Measurements from ENCODE around the gene ABLIM1. TPM values are rescaled to one million over a fixed set of nuclear protein-coding genes. Genes with fewer than 3 reads are reported as not detected.

The ABLIM1 gene
- total RNA-seq, 1 donor from 2014 or later: 35.8 TPM

DNA sequence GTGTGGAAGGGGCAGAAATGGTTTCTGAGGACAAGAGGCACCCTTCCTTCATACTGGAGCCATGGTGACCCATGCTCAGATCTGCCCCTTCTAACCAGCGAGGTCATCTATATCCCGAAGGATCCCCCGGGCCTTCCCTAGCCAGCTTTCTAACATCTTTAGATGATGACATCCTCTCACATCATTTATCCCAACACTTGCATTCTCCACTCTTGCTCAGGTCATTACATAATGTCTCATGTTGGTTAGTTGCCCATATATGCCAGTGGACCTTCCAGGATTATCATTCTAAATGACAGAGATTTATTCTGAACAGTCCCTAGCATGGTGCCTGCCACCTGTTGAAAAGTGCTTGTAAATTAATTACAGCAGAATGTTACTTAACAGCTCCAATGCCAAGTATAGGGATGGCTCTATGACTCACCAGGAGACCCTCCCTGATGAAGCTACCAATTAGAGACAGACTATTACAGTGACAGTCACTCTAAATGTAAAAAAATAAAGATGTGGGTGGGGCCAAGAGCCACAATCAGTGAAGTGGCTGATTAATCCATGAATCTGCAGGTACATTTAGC, 22.6 kb upstream of the ABLIM1 start:
- no peak overlapping the region for H3K27ac Mint-ChIP-seq (ENCODE audit: unreplicated experiment)

DNA sequence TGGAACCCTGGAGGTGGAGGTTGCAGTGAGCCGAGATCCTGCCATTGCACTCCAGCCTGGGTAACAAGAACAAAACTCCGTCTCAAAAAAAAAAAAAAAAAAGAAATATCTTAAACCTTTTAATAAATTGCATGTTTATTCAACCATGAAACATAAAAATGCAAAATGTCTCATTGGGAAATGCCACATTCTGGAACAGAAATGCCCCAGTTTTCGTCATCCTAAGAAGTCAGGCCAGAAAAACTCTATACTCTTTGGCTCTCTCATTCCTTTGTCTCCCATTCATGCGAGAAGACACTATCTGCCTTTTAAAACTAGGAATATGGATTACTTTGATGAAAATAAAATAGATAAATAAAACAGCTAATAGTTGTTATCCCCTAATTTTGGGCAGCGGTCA, 21.5 kb upstream of the ABLIM1 start:
- Mint-ChIP-seq H3K4me1 (peaks cover 32% of the 10 kb centered on the region), H3K27ac (ENCODE audit: unreplicated experiment) (no peak overlapping the region), H3K4me3 (no peak overlapping the region), H3K27me3 (ENCODE audit: low read depth) (no peaks in the 10 kb centered on the region), H3K36me3 (ENCODE audit: low read depth) (no peaks in the 10 kb centered on the region), H3K9me3 (peaks cover 4% of the 10 kb centered on the region)
- TF ChIP-seq, protein P1, sequence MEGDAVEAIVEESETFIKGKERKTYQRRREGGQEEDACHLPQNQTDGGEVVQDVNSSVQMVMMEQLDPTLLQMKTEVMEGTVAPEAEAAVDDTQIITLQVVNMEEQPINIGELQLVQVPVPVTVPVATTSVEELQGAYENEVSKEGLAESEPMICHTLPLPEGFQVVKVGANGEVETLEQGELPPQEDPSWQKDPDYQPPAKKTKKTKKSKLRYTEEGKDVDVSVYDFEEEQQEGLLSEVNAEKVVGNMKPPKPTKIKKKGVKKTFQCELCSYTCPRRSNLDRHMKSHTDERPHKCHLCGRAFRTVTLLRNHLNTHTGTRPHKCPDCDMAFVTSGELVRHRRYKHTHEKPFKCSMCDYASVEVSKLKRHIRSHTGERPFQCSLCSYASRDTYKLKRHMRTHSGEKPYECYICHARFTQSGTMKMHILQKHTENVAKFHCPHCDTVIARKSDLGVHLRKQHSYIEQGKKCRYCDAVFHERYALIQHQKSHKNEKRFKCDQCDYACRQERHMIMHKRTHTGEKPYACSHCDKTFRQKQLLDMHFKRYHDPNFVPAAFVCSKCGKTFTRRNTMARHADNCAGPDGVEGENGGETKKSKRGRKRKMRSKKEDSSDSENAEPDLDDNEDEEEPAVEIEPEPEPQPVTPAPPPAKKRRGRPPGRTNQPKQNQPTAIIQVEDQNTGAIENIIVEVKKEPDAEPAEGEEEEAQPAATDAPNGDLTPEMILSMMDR (conservative IDR thresholded peaks at IDR 0.05): no peak
- no peak for DNase-seq (ENCODE audit: low read depth, low spot score)

More for the DNA sequence above, 22.6 kb upstream of the ABLIM1 start:
- H3K4me1 Mint-ChIP-seq: peaks cover 43% of the 10 kb centered on the region
- no peak overlapping the region for H3K4me3 Mint-ChIP-seq
- no peaks in the 10 kb centered on the region for H3K36me3 Mint-ChIP-seq (ENCODE audit: low read depth)
- TF ChIP-seq, protein P1 (conservative IDR thresholded peaks at IDR 0.05): no peak
- DNase-seq (ENCODE audit: low read depth, low spot score): no peak
- H3K9me3 Mint-ChIP-seq: no peaks in the 10 kb centered on the region
- H3K27me3 Mint-ChIP-seq (ENCODE audit: low read depth): no peaks in the 10 kb centered on the region

DNA sequence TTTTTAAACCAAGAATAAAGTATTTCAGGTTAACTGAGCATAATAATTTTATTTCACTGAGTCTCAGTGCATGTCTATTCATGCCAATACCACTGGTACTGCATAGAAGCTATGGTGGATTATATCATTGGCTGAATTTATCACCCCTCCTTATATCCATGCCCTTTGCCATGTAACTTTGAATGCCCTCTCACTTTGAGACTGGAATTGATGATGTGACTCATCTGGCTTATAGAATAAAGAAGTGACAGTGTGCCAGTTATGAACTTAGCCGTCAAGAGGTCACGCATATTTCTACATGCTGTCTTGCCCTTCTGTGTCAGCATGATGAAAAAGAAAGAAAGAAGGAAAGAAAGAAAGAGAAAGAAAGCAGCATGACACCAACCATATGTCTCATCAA, 20.7 kb upstream of the ABLIM1 start:
- Mint-ChIP-seq H3K4me1 (peaks cover 27% of the 10 kb centered on the region), H3K36me3 (ENCODE audit: low read depth) (no peaks in the 10 kb centered on the region), H3K9me3 (peaks cover 4% of the 10 kb centered on the region), H3K27me3 (ENCODE audit: low read depth) (no peaks in the 10 kb centered on the region), H3K4me3 (no peak overlapping the region), H3K27ac (ENCODE audit: unreplicated experiment) (no peak overlapping the region)
- DNase-seq (ENCODE audit: low read depth, low spot score): no peak
- TF ChIP-seq, protein P1 (conservative IDR thresholded peaks at IDR 0.05): no peak

DNA sequence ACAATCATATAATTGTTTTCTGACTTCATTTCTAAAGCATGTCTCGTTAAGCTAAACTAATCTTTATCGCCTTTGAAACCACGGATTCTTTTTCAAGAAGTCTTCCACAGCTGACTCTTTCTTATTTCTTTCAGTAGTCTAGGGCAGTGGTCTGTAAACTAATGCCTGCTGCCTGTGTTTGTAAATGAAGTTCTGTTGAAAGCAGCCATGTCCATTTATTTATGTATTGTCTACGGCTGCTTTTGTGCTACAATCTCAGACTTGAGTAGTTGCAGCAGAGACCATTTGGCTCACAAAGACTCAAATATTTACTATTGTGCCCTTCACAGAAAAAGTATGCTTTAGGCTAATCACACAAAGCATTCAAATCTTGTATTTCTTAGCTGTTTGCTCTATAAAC, 20.3 kb upstream of the ABLIM1 start:
- TF ChIP-seq, protein P1 (conservative IDR thresholded peaks at IDR 0.05): no peak
- Mint-ChIP-seq H3K27me3 (ENCODE audit: low read depth) (no peaks in the 10 kb centered on the region), H3K9me3 (peaks cover 4% of the 10 kb centered on the region), H3K27ac (ENCODE audit: unreplicated experiment) (no peak overlapping the region), H3K4me3 (no peak overlapping the region), H3K36me3 (ENCODE audit: low read depth) (no peaks in the 10 kb centered on the region), H3K4me1 (peaks cover 23% of the 10 kb centered on the region)
- DNase-seq (ENCODE audit: low read depth, low spot score): no peak

DNA sequence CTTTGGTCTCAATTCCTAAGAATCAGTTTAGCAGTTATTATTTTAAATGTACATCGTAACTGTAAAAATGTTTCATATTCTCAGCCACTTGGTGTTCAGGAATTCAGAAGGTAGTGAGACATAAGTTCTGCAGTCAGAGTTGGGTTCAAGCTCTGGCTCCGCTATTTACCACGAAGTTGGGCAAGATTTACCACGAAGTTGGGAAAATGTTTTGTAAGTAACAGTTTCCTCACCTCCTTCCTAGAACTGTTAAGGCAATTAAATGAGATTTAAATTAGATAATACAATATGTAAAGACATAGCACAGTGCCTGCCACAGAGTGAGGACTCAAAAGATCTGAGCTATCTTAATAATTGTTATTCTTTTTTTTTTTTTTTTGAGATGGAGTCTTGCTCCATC, 16.3 kb upstream of the ABLIM1 start:
- no peak for DNase-seq (ENCODE audit: low read depth, low spot score)
- Mint-ChIP-seq H3K36me3 (ENCODE audit: low read depth) (no peaks in the 10 kb centered on the region), H3K4me3 (no peak overlapping the region), H3K4me1 (peaks cover 13% of the 10 kb centered on the region), H3K9me3 (peaks cover 4% of the 10 kb centered on the region), H3K27me3 (ENCODE audit: low read depth) (peaks cover 18% of the 10 kb centered on the region), H3K27ac (ENCODE audit: unreplicated experiment) (no peak overlapping the region)
- TF ChIP-seq, protein P1 (conservative IDR thresholded peaks at IDR 0.05): no peak
